Measurements from ENCODE around the gene SETBP1. TPM values are rescaled to one million over a fixed set of nuclear protein-coding genes. Genes with fewer than 3 reads are reported as not detected.

Gene SETBP1
- total RNA-seq, 1 experiment from 2014 or later, result 0.23 TPM

DNA sequence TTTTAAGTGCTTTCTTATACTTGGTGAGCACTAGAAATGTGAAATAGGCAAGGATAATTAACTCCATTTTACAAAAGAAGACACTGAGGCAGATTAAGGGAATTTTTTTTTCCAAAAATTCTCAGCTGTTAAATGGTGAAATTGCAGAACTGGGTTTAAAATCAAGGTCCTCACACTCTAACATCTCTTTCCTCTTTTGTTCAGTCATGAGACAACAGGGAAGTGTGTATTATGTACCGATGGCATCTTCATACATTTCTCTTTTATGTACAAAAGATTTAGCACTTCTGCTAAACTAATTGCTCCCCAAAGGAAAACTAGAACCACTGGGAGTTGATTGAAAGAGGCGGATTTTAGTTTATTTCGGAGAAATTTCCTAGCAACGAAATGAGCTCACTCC lies 203.0 kb downstream of the SETBP1 start:
- Histone ChIP-seq H3K4me1 (ENCODE audit: control insufficient read depth, insufficient read depth, low read length) (no peaks in the 10 kb centered on the region), H3K4me3 (ENCODE audit: low read depth in 2 of 2, low read length in 2 of 2) (no peak overlapping the region), H3K27me3 (ENCODE audit: control insufficient read depth, insufficient read depth, low read length) (no peaks in the 10 kb centered on the region), H3K27ac (ENCODE audit: low read length) (no peak overlapping the region), H3K9me3 (ENCODE audit: control insufficient read depth, insufficient read depth, low read depth, low read length) (no peaks in the 10 kb centered on the region), H3K36me3 (ENCODE audit: control insufficient read depth, insufficient read depth, low read length) (no peaks in the 10 kb centered on the region)
- no peak for ATAC-seq
- BruUV-seq (replicated peaks), result no TSS peak
- in situ Hi-C loops (cut with HindIII; ENCODE audit: low pct_unique_long_range_greater_than_20kb, low sequenced_read_pairs), result no loop called here
- intact Hi-C loops (cut with micrococcal nuclease; ENCODE audit: unreplicated experiment), result no loop called here
- ChIA-PET POLR2A (no interaction called here), CTCF (no interaction called here)
- TF ChIP-seq TCF7L2 (IDR thresholded peaks at IDR 0.05; ENCODE audit: low read depth, low read length) (no peak), POLR2AphosphoS5 (IDR thresholded peaks at IDR 0.05; ENCODE audit: low read depth, low read length) (no peak), SIN3A (IDR thresholded peaks at IDR 0.05; ENCODE audit: borderline replicate concordance, insufficient read depth, low read depth, low read length) (no peak), CTCF (IDR thresholded peaks at IDR 0.05) (no peak)
- TF ChIP-seq, protein P1, sequence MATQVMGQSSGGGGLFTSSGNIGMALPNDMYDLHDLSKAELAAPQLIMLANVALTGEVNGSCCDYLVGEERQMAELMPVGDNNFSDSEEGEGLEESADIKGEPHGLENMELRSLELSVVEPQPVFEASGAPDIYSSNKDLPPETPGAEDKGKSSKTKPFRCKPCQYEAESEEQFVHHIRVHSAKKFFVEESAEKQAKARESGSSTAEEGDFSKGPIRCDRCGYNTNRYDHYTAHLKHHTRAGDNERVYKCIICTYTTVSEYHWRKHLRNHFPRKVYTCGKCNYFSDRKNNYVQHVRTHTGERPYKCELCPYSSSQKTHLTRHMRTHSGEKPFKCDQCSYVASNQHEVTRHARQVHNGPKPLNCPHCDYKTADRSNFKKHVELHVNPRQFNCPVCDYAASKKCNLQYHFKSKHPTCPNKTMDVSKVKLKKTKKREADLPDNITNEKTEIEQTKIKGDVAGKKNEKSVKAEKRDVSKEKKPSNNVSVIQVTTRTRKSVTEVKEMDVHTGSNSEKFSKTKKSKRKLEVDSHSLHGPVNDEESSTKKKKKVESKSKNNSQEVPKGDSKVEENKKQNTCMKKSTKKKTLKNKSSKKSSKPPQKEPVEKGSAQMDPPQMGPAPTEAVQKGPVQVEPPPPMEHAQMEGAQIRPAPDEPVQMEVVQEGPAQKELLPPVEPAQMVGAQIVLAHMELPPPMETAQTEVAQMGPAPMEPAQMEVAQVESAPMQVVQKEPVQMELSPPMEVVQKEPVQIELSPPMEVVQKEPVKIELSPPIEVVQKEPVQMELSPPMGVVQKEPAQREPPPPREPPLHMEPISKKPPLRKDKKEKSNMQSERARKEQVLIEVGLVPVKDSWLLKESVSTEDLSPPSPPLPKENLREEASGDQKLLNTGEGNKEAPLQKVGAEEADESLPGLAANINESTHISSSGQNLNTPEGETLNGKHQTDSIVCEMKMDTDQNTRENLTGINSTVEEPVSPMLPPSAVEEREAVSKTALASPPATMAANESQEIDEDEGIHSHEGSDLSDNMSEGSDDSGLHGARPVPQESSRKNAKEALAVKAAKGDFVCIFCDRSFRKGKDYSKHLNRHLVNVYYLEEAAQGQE (IDR thresholded peaks at IDR 0.05; ENCODE audit: insufficient read depth in 1 of 2, low read depth in 2 of 2, low read length in 1 of 2), result no peak
- no peak for DNase-seq (ENCODE audit: low read depth, low spot score)

DNA sequence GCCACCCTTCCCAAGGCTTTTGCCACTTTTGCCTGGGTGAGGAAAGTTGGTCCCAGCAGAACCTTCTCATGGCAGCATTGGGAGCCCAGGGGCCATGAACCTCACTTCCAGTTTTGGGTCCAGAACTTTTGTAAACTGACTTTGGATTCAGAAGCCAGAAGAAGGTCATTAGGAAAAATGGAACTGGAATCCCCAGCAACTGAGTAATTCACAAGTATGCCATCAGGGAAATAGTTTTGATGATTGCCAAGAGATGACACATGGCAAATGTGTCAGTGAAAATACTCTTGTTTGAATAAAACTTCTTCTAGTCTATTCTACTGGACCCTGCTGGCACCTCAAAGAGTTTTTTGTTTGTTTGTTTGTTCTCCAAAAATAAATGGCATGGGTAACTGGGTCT lies 203.7 kb downstream of the SETBP1 start:
- H3K4me3 ChIP-seq (ENCODE audit: low read depth in 2 of 2, low read length in 2 of 2), result no peak overlapping the region
- H3K9me3 ChIP-seq (ENCODE audit: control insufficient read depth, insufficient read depth, low read depth, low read length), result no peaks in the 10 kb centered on the region
- CTCF ChIA-PET, result no interaction called here
- H3K27me3 ChIP-seq (ENCODE audit: control insufficient read depth, insufficient read depth, low read length), result no peaks in the 10 kb centered on the region
- H3K4me1 ChIP-seq (ENCODE audit: control insufficient read depth, insufficient read depth, low read length), result no peaks in the 10 kb centered on the region
- TF ChIP-seq TCF7L2 (IDR thresholded peaks at IDR 0.05; ENCODE audit: low read depth, low read length) (no peak), CTCF (IDR thresholded peaks at IDR 0.05) (no peak), POLR2AphosphoS5 (IDR thresholded peaks at IDR 0.05; ENCODE audit: low read depth, low read length) (no peak), SIN3A (IDR thresholded peaks at IDR 0.05; ENCODE audit: borderline replicate concordance, insufficient read depth, low read depth, low read length) (no peak)
- in situ Hi-C loops (cut with HindIII; ENCODE audit: low pct_unique_long_range_greater_than_20kb, low sequenced_read_pairs), result no loop called here
- DNase-seq (ENCODE audit: low read depth, low spot score) (no peak), ATAC-seq (no peak)
- BruUV-seq (replicated peaks), result no TSS peak
- no peak overlapping the region for H3K27ac ChIP-seq (ENCODE audit: low read length)
- no peaks in the 10 kb centered on the region for H3K36me3 ChIP-seq (ENCODE audit: control insufficient read depth, insufficient read depth, low read length)
- POLR2A ChIA-PET, result no interaction called here
- intact Hi-C loops (cut with micrococcal nuclease; ENCODE audit: unreplicated experiment), result no loop called here
